MM.1S (cell line): ENCODE measurements around the gene SLC24A4.

Experiments used
- EZH2 ChIP-seq: fragments of 300-600 bp; sonication (generic); optimal IDR thresholded peaks from 2 replicates; pipeline ENCODE3; 2017; ENCODE audit warnings: low read depth, mild to moderate bottlenecking, antibody characterized with exemption, low read length, mixed read lengths
- EZH2phosphoT487 ChIP-seq: fragments of 300-600 bp; sonication (generic); IDR thresholded peaks from 2 replicates; pipeline ENCODE4 v1.6.1; 2018; ENCODE audit warnings: antibody characterized with exemption, low read length
- TF ChIP-seq, protein P1 (sequence below): fragments of 300-600 bp; sonication (generic); IDR thresholded peaks from 2 replicates; pipeline ENCODE4 v1.5.1; 2016; ENCODE audit warnings: antibody characterized with exemption, low read length, mixed read lengths

GRCh38 chr14:92493492-92493891 lies 170.5 kb downstream of the SLC24A4 start:
- TF ChIP-seq, protein P1, sequence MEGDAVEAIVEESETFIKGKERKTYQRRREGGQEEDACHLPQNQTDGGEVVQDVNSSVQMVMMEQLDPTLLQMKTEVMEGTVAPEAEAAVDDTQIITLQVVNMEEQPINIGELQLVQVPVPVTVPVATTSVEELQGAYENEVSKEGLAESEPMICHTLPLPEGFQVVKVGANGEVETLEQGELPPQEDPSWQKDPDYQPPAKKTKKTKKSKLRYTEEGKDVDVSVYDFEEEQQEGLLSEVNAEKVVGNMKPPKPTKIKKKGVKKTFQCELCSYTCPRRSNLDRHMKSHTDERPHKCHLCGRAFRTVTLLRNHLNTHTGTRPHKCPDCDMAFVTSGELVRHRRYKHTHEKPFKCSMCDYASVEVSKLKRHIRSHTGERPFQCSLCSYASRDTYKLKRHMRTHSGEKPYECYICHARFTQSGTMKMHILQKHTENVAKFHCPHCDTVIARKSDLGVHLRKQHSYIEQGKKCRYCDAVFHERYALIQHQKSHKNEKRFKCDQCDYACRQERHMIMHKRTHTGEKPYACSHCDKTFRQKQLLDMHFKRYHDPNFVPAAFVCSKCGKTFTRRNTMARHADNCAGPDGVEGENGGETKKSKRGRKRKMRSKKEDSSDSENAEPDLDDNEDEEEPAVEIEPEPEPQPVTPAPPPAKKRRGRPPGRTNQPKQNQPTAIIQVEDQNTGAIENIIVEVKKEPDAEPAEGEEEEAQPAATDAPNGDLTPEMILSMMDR, result no peak
- TF ChIP-seq EZH2 (no peak), EZH2phosphoT487 (no peak)
